Stimulated activated CD4-positive, alpha-beta T cell treated with anti-CD3 and anti-CD28 coated beads, Interleukin-4, amount 100 ng/mL, for 4 hours (primary cell): Measurements from ENCODE around the gene NMBR.
"Not testable (repeated sequence)": the region's sequence is repeated elsewhere in the genome, so short reads cannot be mapped to it uniquely, and the experiment has no call there.

Experiments used
- DNase-seq, 2 experiments: peaks; one replicate each; pipeline ENCODE4 v3.0.0-alpha.2; 2020

The NMBR gene

DNA sequence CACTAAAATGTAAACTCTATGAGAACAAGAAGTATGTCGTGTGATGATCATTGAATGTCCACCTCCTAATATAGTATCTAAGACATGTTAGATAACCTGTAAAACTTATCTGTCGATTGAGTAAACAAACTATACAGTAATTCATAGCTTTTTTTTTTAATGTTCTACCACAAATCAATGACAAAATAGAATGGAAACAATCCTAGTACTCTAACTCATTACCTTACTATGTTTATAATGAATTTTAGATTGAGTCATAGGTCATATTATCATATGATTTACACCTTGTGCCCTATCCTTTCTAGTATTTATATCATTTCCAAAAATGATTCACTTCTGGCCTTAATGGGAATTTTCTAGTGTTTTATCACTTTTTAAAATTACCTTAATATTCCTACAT, 6.3 kb upstream of the NMBR start:
- no peak for DNase-seq

DNA sequence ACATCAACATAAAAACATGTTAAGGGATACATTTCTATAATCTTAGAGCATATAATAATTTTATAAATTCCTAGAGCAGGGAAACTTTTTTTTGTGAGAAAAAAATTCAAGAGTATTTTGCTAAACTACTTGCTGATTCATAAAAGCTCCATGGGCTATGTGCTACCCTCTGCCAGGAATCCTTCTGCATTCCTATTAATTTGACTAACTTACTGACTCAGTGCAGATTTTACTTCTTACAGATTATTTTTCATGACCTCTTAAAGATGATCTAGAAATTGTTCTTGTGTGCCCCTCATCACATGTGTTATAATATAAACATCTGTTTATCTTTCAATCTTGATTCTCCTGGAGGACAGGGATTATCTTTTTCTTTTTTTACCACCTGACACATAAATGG, 5.8 kb upstream of the NMBR start:
- no peak for DNase-seq

GRCh38 chr6:142141531-142141930, 5.4 kb downstream of the NMBR start:
- not testable (repeated sequence) for DNase-seq

GRCh38 chr6:142138876-142139275, 8.0 kb downstream of the NMBR start:
- DNase-seq, result no peak

GRCh38 chr6:142132625-142133024, 14.3 kb downstream of the NMBR start, which contains the start of gene GJE1:
Gene GJE1 (plus strand): TSS chr6:142132925. CDS start chr6:142133159, 234 bp downstream.
- no peak for DNase-seq

DNA sequence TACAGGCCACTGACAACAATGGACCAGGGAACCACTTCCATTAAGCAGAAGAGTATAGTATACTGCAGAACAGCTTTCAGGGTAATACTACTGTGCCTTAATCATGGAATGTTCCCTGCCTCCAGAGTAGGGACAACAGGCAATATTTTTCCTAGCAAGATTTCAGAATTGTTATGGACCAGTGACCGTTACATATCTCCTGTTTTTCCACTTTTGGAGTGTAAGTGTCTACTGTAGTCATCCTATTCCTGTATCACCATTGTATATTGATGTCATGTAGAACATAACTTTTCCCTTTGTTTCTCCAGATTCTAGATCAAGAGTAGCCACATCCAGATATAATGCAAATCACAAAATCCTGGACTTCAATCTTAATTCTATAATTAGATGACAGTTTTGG, 16.1 kb downstream of the NMBR start:
- no peak for DNase-seq

DNA sequence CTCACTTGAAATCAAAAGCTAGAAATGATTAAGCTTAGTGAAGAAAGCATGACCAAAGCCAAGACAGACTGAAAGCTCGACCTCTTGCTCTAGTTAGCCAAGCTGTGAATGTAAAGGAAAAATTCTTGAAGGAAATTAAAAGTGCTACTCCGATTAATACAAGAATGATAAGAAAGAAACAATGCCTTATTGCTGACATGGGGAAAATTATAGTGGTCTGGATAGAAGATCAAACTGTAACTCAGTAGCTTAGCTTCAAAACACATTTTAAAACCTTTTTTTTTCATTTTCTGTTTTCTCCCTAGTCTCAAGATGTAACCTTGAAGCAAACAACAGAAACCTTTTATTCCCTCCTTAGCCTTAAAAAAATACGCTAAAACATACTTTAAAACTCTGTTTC, 25.6 kb downstream of the NMBR start:
- DNase-seq, result no peak

DNA sequence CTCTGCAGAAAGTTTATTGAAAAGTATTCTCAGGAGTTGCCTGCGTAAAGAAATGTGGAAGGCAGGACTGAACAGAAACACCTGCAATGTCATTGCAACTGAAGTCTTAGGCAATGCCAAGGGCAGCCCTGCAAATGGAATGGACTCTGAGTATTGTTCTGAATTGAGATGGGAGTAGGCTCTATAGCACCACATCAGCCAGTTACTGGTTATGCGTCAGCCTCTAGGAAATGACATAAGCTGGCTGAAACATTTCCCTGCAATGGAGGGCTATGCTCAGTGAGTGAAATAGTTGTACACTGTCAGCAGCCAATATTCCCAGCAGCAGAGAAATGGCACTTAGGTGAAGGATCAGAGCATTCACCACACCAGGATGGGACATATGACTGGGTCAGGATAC, 28.0 kb downstream of the NMBR start:
- DNase-seq, result no peak

GRCh38 chr6:142118328-142118727, 28.6 kb downstream of the NMBR start:
- no peak for DNase-seq

GRCh38 chr6:142117366-142117765, 29.6 kb downstream of the NMBR start:
- no peak for DNase-seq

DNA sequence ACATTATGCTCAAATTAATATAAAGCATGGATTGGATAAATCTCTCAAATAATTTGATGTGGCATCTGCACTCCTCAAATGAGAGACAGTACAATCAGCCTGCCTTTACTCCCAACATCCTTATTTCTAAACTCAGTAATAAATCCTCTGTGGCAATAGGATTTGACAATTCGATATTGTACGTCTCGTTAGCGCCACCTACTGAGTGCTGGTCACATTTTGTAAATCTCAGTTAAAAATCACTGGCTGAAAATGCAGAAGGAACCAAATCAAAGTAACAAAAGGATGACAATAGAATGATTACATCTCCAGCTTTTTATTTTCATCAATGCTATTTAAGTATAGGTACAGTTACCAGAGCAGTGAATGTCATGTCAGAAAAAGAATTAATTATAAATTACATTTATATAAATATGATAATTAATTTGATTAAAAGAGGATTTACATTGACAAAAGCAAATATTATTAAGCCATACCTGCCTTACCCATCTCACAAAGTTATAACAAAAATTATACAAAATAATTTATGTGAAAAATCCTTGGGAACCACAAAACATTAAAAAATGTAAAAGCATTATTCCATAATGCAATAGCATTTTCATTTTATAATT, 34.4 kb downstream of the NMBR start:
- DNase-seq, result peak; percentile 30 to 65

GRCh38 chr6:142110820-142111219, 36.1 kb downstream of the NMBR start:
- DNase-seq, result not testable (repeated sequence)

DNA sequence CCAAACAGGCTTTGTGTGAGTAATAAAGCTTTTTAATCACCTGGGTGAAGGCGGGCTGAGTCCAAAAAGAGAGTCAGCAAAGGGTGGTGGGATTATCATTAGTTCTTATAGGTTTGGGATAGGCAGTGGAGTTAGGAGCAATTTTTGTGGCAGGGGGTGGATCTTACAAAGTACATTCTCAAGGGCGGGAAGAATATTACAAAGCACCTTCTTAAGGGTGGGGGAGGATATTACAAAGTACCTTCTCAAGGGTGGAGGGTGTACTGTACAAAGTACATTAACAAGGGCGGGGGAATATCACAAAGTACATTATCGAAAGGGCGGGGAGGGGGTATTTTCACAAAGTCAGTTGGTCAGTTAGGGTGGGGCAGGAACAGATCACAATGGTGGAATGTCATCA, 42.1 kb downstream of the NMBR start:
- not testable (repeated sequence) for DNase-seq

DNA sequence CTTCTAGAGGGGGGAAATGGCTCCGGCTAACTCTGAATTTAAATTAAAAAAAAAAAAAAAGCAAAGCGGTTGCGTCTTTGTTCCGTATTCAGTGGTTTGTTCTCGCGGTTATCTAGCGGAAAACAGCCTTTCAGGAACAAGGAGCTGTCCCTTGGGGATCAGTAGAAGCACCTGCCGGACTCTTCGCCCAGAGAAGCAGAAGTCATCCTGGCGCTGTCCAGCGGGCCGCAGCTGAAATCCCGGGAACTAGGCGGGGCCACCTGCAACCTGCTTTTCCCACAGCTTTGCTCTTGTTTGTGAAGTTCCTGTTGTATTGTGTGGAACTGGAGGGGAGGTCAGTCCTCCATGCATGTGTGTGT, 58.1 kb downstream of the NMBR start:
- no peak for DNase-seq

GRCh38 chr6:142087950-142088857, 58.7 kb downstream of the NMBR start:
- no peak for DNase-seq

DNA sequence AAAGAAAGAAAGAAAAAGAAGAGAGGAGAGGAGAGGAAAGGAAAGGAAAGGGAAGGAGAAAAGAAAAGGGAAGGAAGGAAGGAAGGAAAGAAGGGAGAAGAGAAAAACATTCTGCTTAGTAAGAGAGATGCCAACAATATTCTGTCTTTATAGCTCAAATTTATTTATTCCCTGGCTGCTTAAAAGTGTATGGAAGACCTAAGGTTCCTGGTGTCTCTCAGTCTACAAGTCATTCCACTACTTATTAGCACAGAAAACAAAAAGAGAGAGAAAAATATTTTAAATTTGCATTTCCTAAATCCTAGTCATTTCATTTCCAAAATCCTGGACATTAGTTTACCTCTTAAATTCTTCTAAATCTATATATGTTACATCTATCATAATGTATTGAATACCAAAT, 67.8 kb downstream of the NMBR start:
- DNase-seq, result no peak

GRCh38 chr6:142075516-142076101, 71.3 kb downstream of the NMBR start:
- DNase-seq, result no peak

DNA sequence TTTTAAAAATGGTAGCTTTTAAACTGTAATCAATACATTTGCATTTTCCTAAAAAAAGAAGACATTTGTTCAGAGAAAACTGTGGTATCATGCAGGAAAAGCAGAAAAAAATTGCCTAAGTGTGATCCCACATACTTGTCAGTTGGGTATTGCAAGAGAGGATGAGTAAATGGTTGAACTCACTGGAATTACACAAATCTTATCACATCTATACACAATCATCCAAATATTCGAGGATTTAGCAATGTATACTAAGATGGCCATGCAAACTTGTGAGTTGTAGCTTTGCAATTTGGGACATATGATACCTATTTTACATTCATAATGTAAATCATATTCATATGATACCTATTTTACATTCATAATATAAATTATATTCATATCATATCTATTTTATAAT, 72.4 kb downstream of the NMBR start:
- no peak for DNase-seq

- no peak for DNase-seq
These were observed 74.9 kb downstream of the NMBR start for GRCh38 chr6:142071981-142072380.

- no peak for DNase-seq
These were observed 78.5 kb downstream of the NMBR start for GRCh38 chr6:142068416-142068815.

- not testable (repeated sequence) for DNase-seq
These were observed 84.1 kb downstream of the NMBR start for GRCh38 chr6:142062861-142063260.

DNA sequence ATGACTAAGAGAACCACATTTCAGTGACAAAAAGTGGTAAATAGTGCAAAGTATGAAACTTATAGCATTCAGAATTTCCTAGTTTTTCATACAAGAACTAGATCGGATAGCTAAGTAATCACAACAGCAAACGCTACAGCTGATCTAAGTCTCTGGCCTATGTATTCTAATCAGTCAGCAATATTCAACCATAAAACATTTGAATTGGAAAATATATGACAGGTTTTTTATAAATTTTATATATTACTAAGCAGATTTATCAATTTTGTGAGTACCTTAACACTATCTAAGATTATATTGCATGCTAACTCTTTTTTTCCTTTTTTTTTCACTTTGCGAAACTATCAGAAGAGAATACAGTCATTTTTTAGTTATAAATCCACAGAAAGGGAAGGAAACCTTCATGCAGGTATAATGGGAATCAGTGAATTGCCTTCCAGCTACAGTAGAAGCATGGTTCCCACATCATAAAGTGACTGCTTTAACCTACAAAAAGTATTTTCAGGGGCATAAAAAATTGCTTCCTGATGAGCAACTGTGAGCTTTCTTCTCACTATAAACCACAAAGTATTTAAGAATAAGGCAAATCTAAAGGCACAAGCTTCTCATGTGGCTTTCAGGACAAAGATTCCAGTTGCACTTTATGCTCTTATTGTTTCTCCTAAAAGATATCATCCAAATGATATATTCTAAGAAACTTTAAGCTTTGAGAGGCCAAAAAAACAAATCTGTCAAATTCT, 88.2 kb downstream of the NMBR start:
- no peak for DNase-seq

DNA sequence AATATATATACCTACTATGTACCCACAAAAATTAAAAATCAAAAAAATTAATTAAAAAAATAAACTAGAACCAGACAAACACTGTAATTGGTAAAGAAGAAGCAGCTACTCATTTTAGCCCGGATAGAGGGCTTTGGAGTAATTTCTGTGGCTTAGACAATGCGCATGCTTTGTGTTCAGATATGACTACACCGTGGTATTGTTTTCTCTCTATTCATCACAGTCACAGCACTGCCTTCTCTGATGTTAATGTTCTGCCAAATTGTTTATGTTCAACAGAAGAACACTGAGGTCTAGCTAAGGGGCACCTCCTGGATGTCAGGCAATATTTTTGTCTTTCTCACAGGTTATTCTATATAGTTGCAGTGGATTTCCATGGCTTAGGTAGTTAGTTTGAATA, 91.7 kb downstream of the NMBR start:
- DNase-seq, result no peak
